ENCODE data around the gene GDF2. TPM values are rescaled to one million over a fixed set of nuclear protein-coding genes. Genes with fewer than 3 reads are reported as not detected.

Gene GDF2
- total RNA-seq, 4 donors from 2014 or later, result not detected

DNA sequence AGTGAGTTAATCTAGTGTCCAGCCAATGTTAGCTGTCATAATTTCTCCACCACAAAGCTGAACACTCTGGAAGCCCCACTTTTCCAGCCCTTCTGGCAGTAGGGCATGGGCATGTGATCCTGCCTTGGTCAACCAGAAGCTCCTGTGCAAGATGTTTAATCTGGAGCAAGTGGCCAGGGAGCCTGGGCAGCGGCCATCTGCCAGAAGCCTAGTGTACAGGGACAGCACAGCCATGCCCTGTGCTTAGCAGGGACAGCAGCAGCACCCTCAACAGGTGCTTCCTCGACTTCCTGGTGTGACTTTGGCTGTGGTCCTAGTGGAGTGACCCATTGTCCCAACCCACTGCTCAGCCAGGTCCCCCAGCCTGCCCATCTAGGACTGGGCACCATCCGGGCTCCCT is 36.2 kb downstream of the GDF2 start:
- no peak for DNase-seq
- 60 to 78% methylated on average over 2 of the region's 3 CpGs for WGBS, 2 donors
- Histone ChIP-seq H3K9me3 (no peaks in the 10 kb centered on the region), H3K27me3 (no peaks in the 10 kb centered on the region), H3K4me3 (no peak overlapping the region), H3K36me3 (no peaks in the 10 kb centered on the region), H3K27ac (no peak overlapping the region), H3K4me1 (peaks cover 0 to 21% (median 0%) of the 10 kb centered on the region in 3 donors)
- no peak for TF ChIP-seq POLR2A (IDR thresholded peaks at IDR 0.05)
- TF ChIP-seq CTCF (IDR thresholded peaks at IDR 0.05), result no peak
- intact Hi-C loops (cut with DNase I), result no loop called here

DNA sequence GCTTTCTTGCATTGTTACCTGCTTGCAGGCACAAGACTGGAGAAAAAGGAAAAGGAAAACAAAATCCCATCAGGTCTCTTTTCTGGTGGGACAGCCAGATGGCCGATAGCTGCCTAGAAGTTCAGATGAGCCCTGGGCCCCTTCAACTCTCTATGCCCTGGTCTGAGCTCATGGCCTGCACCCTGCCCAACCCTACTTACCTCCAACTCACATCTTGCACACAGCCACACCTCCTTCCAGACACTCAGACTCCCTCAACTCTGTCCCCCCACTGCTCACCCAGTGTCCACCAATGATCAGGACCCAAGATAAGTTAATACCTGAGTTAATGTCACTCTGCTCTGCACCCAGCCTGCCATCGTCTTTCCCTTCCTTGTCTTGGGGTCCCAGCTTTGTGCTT is 36.8 kb downstream of the GDF2 start:
- Histone ChIP-seq H3K4me1 (peaks cover 0 to 21% (median 0%) of the 10 kb centered on the region in 3 donors), H3K27ac (no peak overlapping the region), H3K36me3 (no peaks in the 10 kb centered on the region), H3K27me3 (no peaks in the 10 kb centered on the region), H3K9me3 (no peaks in the 10 kb centered on the region), H3K4me3 (no peak overlapping the region)
- 68 to 89% methylated on average over 2 of the region's 2 CpGs for WGBS, 2 donors
- TF ChIP-seq POLR2A (IDR thresholded peaks at IDR 0.05), result no peak
- no peak for TF ChIP-seq CTCF (IDR thresholded peaks at IDR 0.05)
- intact Hi-C loops (cut with DNase I), result no loop called here
- DNase-seq, result no peak

DNA sequence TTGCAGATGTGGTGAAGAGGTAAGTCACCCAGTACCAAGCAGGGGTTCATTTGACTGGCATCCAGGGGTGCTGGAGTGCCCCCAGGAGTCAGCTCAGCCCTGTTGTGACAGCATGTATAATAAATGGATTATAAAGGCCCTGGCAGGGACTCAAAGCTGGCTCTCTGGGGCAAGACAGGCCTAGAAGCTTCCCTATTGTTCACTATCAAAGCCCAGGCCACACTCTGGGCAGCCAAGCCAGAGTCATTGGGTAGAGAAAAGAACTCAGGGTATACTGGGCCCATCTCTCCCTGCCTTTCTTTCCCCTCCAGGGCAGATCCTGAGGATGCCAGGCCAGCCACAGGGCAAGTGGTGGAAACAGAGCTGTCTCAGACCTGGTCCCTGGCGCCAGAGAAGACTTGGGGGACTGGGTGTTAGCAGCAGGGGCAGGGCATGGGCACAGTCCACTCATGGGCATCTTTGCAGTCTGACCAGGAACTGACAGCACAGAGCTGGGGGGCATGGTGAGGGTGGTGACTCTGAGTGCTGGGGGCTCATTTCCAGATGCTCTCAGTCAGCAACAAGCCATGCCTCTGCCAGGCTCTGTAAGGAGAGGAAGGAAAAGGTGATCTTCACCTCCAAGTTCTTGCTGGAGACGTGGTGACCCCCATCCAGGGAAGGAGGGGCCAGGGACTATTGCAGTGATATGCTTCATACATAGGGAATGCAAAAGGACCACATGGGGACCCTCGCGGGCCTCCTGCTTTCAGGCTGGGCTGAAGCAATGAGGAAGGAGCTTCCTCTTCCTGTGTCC is 37.6 kb downstream of the GDF2 start:
- TF ChIP-seq POLR2A (IDR thresholded peaks at IDR 0.05) (no peak), CTCF (IDR thresholded peaks at IDR 0.05) (no peak)
- intact Hi-C loops (cut with DNase I), result no loop called here
- WGBS, 2 donors, result 60 to 68% methylated on average over 3 to 4 of the region's 4 CpGs
- H3K4me3 ChIP-seq, result no peak overlapping the region
- H3K4me1 ChIP-seq, result peaks cover 0 to 21% (median 0%) of the 10 kb centered on the region in 3 donors
- no peaks in the 10 kb centered on the region for H3K27me3 ChIP-seq
- no peaks in the 10 kb centered on the region for H3K36me3 ChIP-seq
- H3K9me3 ChIP-seq, result no peaks in the 10 kb centered on the region
- H3K27ac ChIP-seq, result no peak overlapping the region
- no peak for DNase-seq

- Histone ChIP-seq H3K4me3 (no peak overlapping the region), H3K36me3 (no peaks in the 10 kb centered on the region), H3K4me1 (peaks cover 0 to 21% (median 0%) of the 10 kb centered on the region in 3 donors), H3K9me3 (no peaks in the 10 kb centered on the region), H3K27ac (no peak overlapping the region), H3K27me3 (no peaks in the 10 kb centered on the region)
- WGBS, 2 donors, result 56 to 65% methylated on average over 5 to 8 of the region's 14 CpGs
- DNase-seq, result no peak
- TF ChIP-seq CTCF (IDR thresholded peaks at IDR 0.05) (no peak), POLR2A (IDR thresholded peaks at IDR 0.05) (no peak)
- intact Hi-C loops (cut with DNase I), result no loop called here
Measured at GRCh38 chr10:47360419-47361040, 38.3 kb downstream of the GDF2 start.

GRCh38 chr10:47361293-47361692 is 39.0 kb downstream of the GDF2 start:
- H3K36me3 ChIP-seq, result no peaks in the 10 kb centered on the region
- TF ChIP-seq CTCF (IDR thresholded peaks at IDR 0.05), result peak; percentile 11 to 76 (median 58)
- no peak for TF ChIP-seq POLR2A (IDR thresholded peaks at IDR 0.05)
- no peak overlapping the region for H3K4me3 ChIP-seq
- H3K9me3 ChIP-seq, result no peaks in the 10 kb centered on the region
- H3K4me1 ChIP-seq, result peaks cover 0 to 21% (median 0%) of the 10 kb centered on the region in 3 donors
- H3K27ac ChIP-seq, result no peak overlapping the region
- DNase-seq, result no peak
- 50 to 62% methylated on average over 4 to 5 of the region's 9 CpGs for WGBS, 2 donors
- intact Hi-C loops (cut with DNase I), result no loop called here
- no peaks in the 10 kb centered on the region for H3K27me3 ChIP-seq

Data from esophagus squamous epithelium (tissue), 5 donors.